BJ (cell line): Measurements from ENCODE around the gene ADAT3. TPM values are rescaled to one million over a fixed set of nuclear protein-coding genes. Genes with fewer than 3 reads are reported as not detected.

Experiments used
- CTCF ChIA-PET: fragments of 350-600 bp; formaldehyde crosslinking; extraction: SDS; loops from one replicate; lab custom pipeline; 2021; ENCODE audit warnings: antibody characterized with exemption, inconsistent platforms; lab: Yijun Ruan, JAX
- POLR2A ChIA-PET: fragments of 300-600 bp; sonication (Branson Sonifier 250); formaldehyde crosslinking; extraction: SDS; loops from one replicate; lab custom pipeline; 2021; ENCODE audit warnings: antibody characterized with exemption; lab: Charles Lee
- DNase-seq: peaks from one replicate; pipeline ENCODE4 v3.0.0-alpha.2; 2011; ENCODE audit warnings: low read depth
- H3K27me3 ChIP-seq: 2 replicates; pipeline ENCODE4 v1.6.0; 2011; ENCODE audit warnings: low read length; ENCODE audit not compliant: control insufficient read depth, insufficient read depth
- H3K36me3 ChIP-seq: 2 replicates; pipeline ENCODE4 v1.5.1; 2011; ENCODE audit warnings: low read length; ENCODE audit not compliant: control insufficient read depth, insufficient read depth
- H3K4me3 ChIP-seq: 2 replicates; pipeline ENCODE4 v1.5.1; 2011; ENCODE audit warnings: low read depth, mild to moderate bottlenecking, control low read depth, low read length
- CTCF ChIP-seq: IDR thresholded peaks from 2 replicates; pipeline ENCODE4 v1.5.1; 2011; ENCODE audit warnings: low read depth, mild to moderate bottlenecking, control low read depth, inconsistent platforms, low read length, moderate library complexity; ENCODE audit not compliant: insufficient read depth
- polyA plus RNA-seq: library from polyadenylated mRNA; depleted of rRNA; stranded (reverse); fragments of >200 nt; gene quantifications from 2 replicates; pipeline ENCODE4 v1.2.3, GENCODE V29; 2011

Gene ADAT3
- polyA plus RNA-seq, 1 experiment: 0.64 TPM

- no peak for TF ChIP-seq CTCF
- DNase-seq: no peak
- CTCF ChIA-PET: interaction anchor here (1.0 kb wide), 1 partner anchor 11 kb away, joined by 3 read pairs; no protein-coding TSS in a partner anchor
- Histone ChIP-seq H3K27me3 (no peaks in the 10 kb centered on the region), H3K4me3 (no peak overlapping the region), H3K36me3 (peaks cover 6% of the 10 kb centered on the region)
- POLR2A ChIA-PET: no interaction called here
Measured at GRCh38 chr19:1947651-1948209, 42.5 kb downstream of the ADAT3 start.

- Histone ChIP-seq H3K36me3 (peaks cover 7% of the 10 kb centered on the region), H3K27me3 (no peaks in the 10 kb centered on the region), H3K4me3 (no peak overlapping the region)
- DNase-seq: no peak
- CTCF ChIA-PET: no interaction called here
- POLR2A ChIA-PET: no interaction called here
- TF ChIP-seq CTCF: no peak
Measured at GRCh38 chr19:1949304-1950101, 44.3 kb downstream of the ADAT3 start.

- ChIA-PET POLR2A (no interaction called here), CTCF (no interaction called here)
- H3K4me3 ChIP-seq: no peak overlapping the region
- no peaks in the 10 kb centered on the region for H3K27me3 ChIP-seq
- no peak for TF ChIP-seq CTCF
- H3K36me3 ChIP-seq: peaks cover 7% of the 10 kb centered on the region
- DNase-seq: no peak
Measured at GRCh38 chr19:1950640-1951039, 45.4 kb downstream of the ADAT3 start.

- TF ChIP-seq CTCF: no peak
- H3K27me3 ChIP-seq: no peaks in the 10 kb centered on the region
- ChIA-PET POLR2A (no interaction called here), CTCF (interaction anchor here (1.3 kb wide), 1 partner anchor 24 kb away, joined by 3 read pairs; no protein-coding TSS in a partner anchor)
- H3K4me3 ChIP-seq: no peak overlapping the region
- no peak for DNase-seq
- H3K36me3 ChIP-seq: peaks cover 10% of the 10 kb centered on the region
Measured at GRCh38 chr19:1952635-1953034, 47.4 kb downstream of the ADAT3 start.

GRCh38 chr19:1953037-1953436 lies 47.8 kb downstream of the ADAT3 start:
- no peak overlapping the region for H3K4me3 ChIP-seq
- peaks cover 10% of the 10 kb centered on the region for H3K36me3 ChIP-seq
- ChIA-PET CTCF (interaction anchor here (1.3 kb wide), 1 partner anchor 23 kb away, joined by 3 read pairs; no protein-coding TSS in a partner anchor), POLR2A (no interaction called here)
- no peaks in the 10 kb centered on the region for H3K27me3 ChIP-seq
- no peak for TF ChIP-seq CTCF
- DNase-seq: no peak
